ENCODE measurements around the gene GUCD1.

GUCD1 gene

DNA sequence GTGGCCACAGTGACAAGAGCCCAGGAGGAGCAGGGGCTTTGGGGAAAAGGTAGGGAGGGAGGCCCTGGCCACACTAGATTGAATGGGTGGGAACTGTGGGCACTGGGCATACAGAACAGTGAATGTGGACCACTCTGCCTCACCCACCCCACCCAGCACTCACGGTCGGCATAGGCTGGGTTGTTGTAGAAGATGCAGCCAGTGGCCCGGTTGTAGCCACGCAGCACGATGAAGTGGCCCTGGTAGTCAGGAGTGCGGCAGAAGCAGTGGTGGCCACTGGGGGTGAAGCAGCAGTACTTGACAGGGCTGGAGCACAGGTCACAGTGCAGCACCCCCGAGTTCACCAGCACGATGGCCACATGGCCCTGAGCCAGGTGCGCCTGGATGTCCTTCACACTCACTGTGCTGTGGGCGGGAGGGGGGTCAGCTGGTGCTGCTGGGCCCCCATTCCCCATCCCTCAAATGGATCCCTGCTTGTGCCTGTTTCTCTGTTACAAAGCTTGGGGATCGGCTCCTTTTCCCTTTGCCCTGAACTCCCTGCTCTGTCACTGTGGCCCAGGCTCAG lies 11.2 kb downstream of the GUCD1 start:
- no peak for DNase-seq (ENCODE audit: low read depth)
- no peak overlapping the region for H3K4me3 ChIP-seq (ENCODE audit: low read depth, low read length)
- TF ChIP-seq MYC (IDR thresholded peaks at IDR 0.05; ENCODE audit: low read depth, low read length) (no peak), POLR2A (IDR thresholded peaks at IDR 0.05; ENCODE audit: extremely low read depth, insufficient read length) (no peak)
- TF ChIP-seq, protein P1, sequence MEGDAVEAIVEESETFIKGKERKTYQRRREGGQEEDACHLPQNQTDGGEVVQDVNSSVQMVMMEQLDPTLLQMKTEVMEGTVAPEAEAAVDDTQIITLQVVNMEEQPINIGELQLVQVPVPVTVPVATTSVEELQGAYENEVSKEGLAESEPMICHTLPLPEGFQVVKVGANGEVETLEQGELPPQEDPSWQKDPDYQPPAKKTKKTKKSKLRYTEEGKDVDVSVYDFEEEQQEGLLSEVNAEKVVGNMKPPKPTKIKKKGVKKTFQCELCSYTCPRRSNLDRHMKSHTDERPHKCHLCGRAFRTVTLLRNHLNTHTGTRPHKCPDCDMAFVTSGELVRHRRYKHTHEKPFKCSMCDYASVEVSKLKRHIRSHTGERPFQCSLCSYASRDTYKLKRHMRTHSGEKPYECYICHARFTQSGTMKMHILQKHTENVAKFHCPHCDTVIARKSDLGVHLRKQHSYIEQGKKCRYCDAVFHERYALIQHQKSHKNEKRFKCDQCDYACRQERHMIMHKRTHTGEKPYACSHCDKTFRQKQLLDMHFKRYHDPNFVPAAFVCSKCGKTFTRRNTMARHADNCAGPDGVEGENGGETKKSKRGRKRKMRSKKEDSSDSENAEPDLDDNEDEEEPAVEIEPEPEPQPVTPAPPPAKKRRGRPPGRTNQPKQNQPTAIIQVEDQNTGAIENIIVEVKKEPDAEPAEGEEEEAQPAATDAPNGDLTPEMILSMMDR (IDR thresholded peaks at IDR 0.05; ENCODE audit: low read depth, low read length) = no peak
- TF ChIP-seq, protein P2, sequence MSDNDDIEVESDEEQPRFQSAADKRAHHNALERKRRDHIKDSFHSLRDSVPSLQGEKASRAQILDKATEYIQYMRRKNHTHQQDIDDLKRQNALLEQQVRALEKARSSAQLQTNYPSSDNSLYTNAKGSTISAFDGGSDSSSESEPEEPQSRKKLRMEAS (IDR thresholded peaks at IDR 0.05; ENCODE audit: low read depth, low read length) = no peak

DNA sequence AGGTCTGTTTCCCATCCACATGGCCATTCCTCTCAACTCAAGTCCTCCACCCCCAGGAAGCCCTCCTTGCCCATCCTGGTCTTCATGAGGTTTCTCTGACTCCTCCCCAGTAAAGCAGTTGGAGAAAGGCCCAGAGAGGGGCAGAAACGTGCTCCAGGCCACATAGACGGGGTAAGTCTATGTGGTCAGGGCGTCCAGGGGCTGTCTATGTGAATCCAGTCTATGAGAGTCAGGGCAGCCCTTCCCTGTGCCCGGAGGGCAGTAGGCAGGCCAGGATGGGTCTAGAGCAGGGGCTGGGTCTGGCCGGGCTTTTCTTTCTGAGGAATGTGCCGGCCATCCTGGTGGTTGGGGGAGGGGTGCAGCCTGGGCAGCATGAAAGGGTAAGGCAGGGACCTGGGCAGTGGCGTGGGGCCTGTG lies 11.7 kb downstream of the GUCD1 start:
- DNase-seq (ENCODE audit: low read depth) = no peak
- H3K4me3 ChIP-seq (ENCODE audit: low read depth, low read length) = no peak overlapping the region
- TF ChIP-seq MYC (IDR thresholded peaks at IDR 0.05; ENCODE audit: low read depth, low read length) = no peak
- TF ChIP-seq, protein P2 (IDR thresholded peaks at IDR 0.05; ENCODE audit: low read depth, low read length) = no peak
- TF ChIP-seq, protein P1 (IDR thresholded peaks at IDR 0.05; ENCODE audit: low read depth, low read length) = no peak
- no peak for TF ChIP-seq POLR2A (IDR thresholded peaks at IDR 0.05; ENCODE audit: extremely low read depth, insufficient read length)

DNA sequence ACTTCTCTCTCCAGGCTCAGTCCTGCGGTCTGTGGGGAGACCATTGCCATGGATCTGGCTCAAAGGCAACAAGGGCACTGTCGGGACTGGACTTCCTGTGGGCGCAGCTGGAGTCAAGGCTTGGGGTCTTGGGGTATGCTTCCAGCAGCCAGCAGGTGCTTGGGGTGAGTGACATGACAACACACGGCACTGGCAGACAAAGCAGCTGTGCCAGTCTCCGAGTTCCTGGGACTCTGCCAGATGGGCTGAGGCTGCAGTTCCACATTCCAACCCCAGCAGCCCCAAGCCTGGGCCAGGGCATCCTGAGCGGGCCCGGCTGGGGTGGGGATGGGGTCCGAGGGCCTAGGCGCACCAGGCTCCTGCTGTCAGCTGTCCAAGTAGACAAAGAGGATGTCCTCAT lies 12.3 kb downstream of the GUCD1 start:
- TF ChIP-seq, protein P2 (IDR thresholded peaks at IDR 0.05; ENCODE audit: low read depth, low read length) = no peak
- TF ChIP-seq MYC (IDR thresholded peaks at IDR 0.05; ENCODE audit: low read depth, low read length) (no peak), POLR2A (IDR thresholded peaks at IDR 0.05; ENCODE audit: extremely low read depth, insufficient read length) (no peak)
- TF ChIP-seq, protein P1 (IDR thresholded peaks at IDR 0.05; ENCODE audit: low read depth, low read length) = no peak
- DNase-seq (ENCODE audit: low read depth) = no peak
- no peak overlapping the region for H3K4me3 ChIP-seq (ENCODE audit: low read depth, low read length)

DNA sequence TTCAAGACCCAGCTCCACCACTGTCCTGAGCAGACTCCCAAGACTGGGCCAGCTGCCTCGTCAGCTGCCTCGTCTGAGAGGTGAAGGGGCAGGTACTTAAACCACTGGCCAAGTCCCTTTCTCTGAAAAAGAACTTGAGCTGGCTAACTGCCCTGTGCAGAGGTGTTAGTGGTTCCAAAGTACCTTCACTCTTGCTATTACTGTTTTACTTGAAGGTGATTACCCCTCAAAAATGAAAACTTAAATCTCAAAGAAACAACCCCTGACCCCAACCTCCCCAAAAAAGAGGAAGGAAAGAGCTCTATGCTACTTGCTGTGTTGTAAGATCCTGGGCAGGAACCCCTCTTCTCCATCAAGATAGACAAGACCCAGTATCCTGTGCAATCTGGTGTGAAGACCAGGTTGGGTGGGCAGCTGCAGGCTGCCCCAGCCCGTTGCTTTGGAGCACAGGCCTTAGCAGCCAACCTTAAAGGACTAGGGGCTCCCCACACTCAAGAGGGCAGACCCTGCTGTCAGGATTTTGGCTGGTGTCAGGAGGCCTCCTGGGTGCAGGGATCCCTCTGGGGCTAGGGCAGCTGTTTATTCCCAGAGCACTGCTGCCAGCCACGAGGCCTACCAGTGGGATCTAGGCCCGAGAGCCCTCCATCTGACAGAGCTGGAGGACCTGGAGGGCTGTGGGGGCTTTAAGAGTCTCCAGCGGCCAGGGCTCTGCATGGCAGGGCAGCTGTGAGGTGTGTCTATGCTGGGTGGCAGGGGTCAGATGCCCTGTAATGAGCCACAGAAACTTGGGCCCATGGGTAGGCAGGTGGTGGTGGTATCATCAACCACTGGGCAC lies 13.0 kb downstream of the GUCD1 start:
- no peak overlapping the region for H3K4me3 ChIP-seq (ENCODE audit: low read depth, low read length)
- TF ChIP-seq MYC (IDR thresholded peaks at IDR 0.05; ENCODE audit: low read depth, low read length) (no peak), POLR2A (IDR thresholded peaks at IDR 0.05; ENCODE audit: extremely low read depth, insufficient read length) (no peak)
- TF ChIP-seq, protein P2 (IDR thresholded peaks at IDR 0.05; ENCODE audit: low read depth, low read length) = no peak
- TF ChIP-seq, protein P1 (IDR thresholded peaks at IDR 0.05; ENCODE audit: low read depth, low read length) = no peak
- DNase-seq (ENCODE audit: low read depth) = peak; percentile 55

DNA sequence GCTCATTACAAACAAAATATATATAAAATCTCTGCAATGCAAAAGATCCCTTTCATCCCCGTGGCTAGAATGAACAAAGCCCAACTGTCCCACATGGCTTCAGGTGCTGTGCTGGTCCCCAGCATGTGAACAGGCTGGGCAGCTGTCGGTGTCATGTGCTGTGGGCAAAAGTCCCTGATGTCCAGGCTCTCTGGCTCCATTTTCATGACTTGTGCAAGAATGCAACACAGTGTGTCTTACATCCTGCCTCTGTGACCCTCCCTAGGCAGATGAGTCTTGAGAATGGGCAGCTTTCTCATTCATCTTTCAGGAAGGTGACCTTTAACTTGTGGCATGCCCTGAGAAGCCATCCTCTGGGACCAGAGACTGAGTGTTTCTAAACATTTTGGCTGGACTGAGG lies 14.5 kb downstream of the GUCD1 start:
- no peak for DNase-seq (ENCODE audit: low read depth)
- no peak overlapping the region for H3K4me3 ChIP-seq (ENCODE audit: low read depth, low read length)
- TF ChIP-seq MYC (IDR thresholded peaks at IDR 0.05; ENCODE audit: low read depth, low read length) = no peak
- TF ChIP-seq, protein P1 (IDR thresholded peaks at IDR 0.05; ENCODE audit: low read depth, low read length) = no peak
- TF ChIP-seq POLR2A (IDR thresholded peaks at IDR 0.05; ENCODE audit: extremely low read depth, insufficient read length) = no peak
- TF ChIP-seq, protein P2 (IDR thresholded peaks at IDR 0.05; ENCODE audit: low read depth, low read length) = no peak

Measured in NB4 (cell line).